SK-N-SH treated with all-trans-retinoic acid at 6 μM for 48 hours (cell line): ENCODE data around the gene DTHD1.

ENCODE experiments used
- ATAC-seq: fragments of 200-7000 bp; cut with Tn5 transposase; 3 replicates; pipeline ENCODE4 v1.9.1; 2020; ENCODE audit warnings: mild to moderate bottlenecking, moderate library complexity
- BACH2 ChIP-seq: fragments of 250-450 bp; sonication (Bioruptor Pico); IDR thresholded peaks from 2 replicates; pipeline ENCODE4 v1.9.0; 2021; ENCODE audit warnings: mild to moderate bottlenecking, borderline replicate concordance
- CSDC2 ChIP-seq: fragments of 250-450 bp; sonication (Bioruptor Pico); IDR thresholded peaks from 2 replicates; pipeline ENCODE4 v1.5.0; 2020; ENCODE audit warnings: mild to moderate bottlenecking, moderate library complexity
- GLIS3 ChIP-seq: fragments of 250-450 bp; sonication (Bioruptor Pico); IDR thresholded peaks from 2 replicates; pipeline ENCODE4 v1.5.0; 2020; ENCODE audit warnings: mild to moderate bottlenecking, moderate library complexity
- ISL1 ChIP-seq: fragments of 250-450 bp; sonication (Bioruptor Pico); IDR thresholded peaks from 2 replicates; pipeline ENCODE4 v2.1.2; 2022; ENCODE audit warnings: mild to moderate bottlenecking, moderate library complexity
- OSR1 ChIP-seq: fragments of 250-450 bp; sonication (Bioruptor Pico); IDR thresholded peaks from 2 replicates; pipeline ENCODE4 v1.8.0; 2022; ENCODE audit warnings: moderate library complexity, mild to moderate bottlenecking, inconsistent platforms
- POU6F1 ChIP-seq: fragments of 250-450 bp; sonication (Bioruptor Pico); IDR thresholded peaks from 2 replicates; pipeline ENCODE4 v1.8.0; 2021; ENCODE audit warnings: low read depth, mild to moderate bottlenecking, moderate library complexity, borderline replicate concordance
- PPARA ChIP-seq: fragments of 250-450 bp; sonication (Bioruptor Pico); IDR thresholded peaks from 2 replicates; pipeline ENCODE4 v1.5.0; 2020; ENCODE audit warnings: mild to moderate bottlenecking, borderline replicate concordance
- RARB ChIP-seq: fragments of 250-450 bp; sonication (Bioruptor Pico); IDR thresholded peaks from 2 replicates; pipeline ENCODE4 v1.8.0; 2021; ENCODE audit warnings: mild to moderate bottlenecking, moderate library complexity
- SNAI2 ChIP-seq: fragments of 250-450 bp; sonication (Bioruptor Pico); IDR thresholded peaks from 2 replicates; pipeline ENCODE4 v1.5.0; 2020; ENCODE audit warnings: mild to moderate bottlenecking, moderate library complexity
- TCF4 ChIP-seq: fragments of 250-450 bp; sonication (Bioruptor Pico); IDR thresholded peaks from 2 replicates; pipeline ENCODE4 v1.8.0; 2021; ENCODE audit warnings: mild to moderate bottlenecking, moderate library complexity, borderline replicate concordance
- TOX ChIP-seq: fragments of 250-450 bp; sonication (Bioruptor Pico); IDR thresholded peaks from 2 replicates; pipeline ENCODE4 v1.8.0; 2021; ENCODE audit warnings: mild to moderate bottlenecking, moderate library complexity, borderline replicate concordance
- TSHZ2 ChIP-seq: fragments of 250-450 bp; sonication (Bioruptor Pico); IDR thresholded peaks from 2 replicates; pipeline ENCODE4 v1.5.0; 2020; ENCODE audit warnings: mild to moderate bottlenecking, moderate library complexity
- ZC3H10 ChIP-seq: fragments of 250-450 bp; sonication (Bioruptor Pico); IDR thresholded peaks from 2 replicates; pipeline ENCODE4 v1.5.1; 2021; ENCODE audit warnings: mild to moderate bottlenecking, moderate library complexity
- ZFP30 ChIP-seq: fragments of 450-650 bp; formaldehyde crosslinking; IDR thresholded peaks from 2 replicates; pipeline ENCODE4 v1.5.0; 2022; ENCODE audit warnings: mild to moderate bottlenecking, moderate library complexity
- ZNF565 ChIP-seq: fragments of 450-650 bp; formaldehyde crosslinking; conservative IDR thresholded peaks from 2 replicates; pipeline ENCODE4 v1.5.0; 2020; ENCODE audit warnings: low read depth, mild to moderate bottlenecking, moderate library complexity
- ZNF70 ChIP-seq: fragments of 450-650 bp; formaldehyde crosslinking; IDR thresholded peaks from 2 replicates; pipeline ENCODE4 v1.5.0; 2020; ENCODE audit warnings: mild to moderate bottlenecking, moderate library complexity
- ZNF8 ChIP-seq: fragments of 450-650 bp; formaldehyde crosslinking; IDR thresholded peaks from 2 replicates; pipeline ENCODE4 v1.5.0; 2020; ENCODE audit warnings: mild to moderate bottlenecking, moderate library complexity
- TF ChIP-seq, protein P1 (sequence below): fragments of 250-450 bp; sonication (Bioruptor Pico); IDR thresholded peaks from 2 replicates; pipeline ENCODE4 v1.5.1; 2020; ENCODE audit warnings: low read depth, mild to moderate bottlenecking, moderate library complexity

The DTHD1 gene

DNA sequence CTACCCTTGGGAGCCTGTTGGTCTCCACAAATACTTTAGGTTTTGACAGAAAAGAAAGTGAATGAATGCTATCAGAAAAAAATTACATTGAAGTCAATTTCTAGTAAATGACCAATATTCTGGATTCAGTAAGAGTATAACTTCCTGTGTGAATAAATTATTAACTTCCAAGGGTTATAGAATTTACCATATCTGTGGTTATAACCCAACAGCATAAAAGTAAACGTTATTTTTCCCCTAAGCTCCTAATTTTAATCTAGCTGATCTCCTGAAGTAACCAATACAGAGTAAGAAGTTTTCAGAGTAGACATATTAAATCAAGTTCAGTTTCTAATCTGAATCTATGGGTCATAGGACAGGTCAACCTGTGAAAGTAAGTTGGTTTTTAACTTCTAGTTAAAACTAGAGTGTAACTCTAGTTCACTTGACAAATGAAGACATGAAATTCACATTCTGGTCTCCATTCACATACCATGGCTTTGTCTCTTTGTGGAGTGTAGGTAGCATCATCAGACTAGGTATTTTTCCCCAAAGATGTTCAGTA is 22.8 kb downstream of the DTHD1 start:
- no peak for TF ChIP-seq ZFP30 (CRISPR knock-in tag)
- TF ChIP-seq, all 23 proteins: peak for 0
- ATAC-seq: no peak

DNA sequence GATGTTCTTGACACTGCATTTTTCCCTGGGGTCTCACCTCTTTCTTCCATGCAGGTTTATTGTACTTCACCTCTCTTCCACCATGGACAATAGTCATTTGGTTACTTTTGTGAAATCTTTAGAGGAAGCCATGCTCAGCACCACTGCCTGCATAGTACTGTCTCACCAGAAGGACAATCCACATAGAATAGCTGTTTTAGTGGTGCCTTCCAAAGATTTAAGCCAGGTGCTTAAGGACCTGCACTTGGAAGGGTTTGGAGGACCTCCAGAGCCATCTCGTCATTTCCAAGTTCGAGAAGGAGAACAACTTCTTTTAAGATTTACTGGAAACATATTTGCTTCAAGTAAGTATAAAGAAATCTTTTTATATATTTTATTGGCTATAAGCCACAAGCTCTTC is 26.7 kb downstream of the DTHD1 start:
- ATAC-seq: no peak
- TF ChIP-seq POU6F1 (CRISPR knock-in tag) (no peak), ZFP30 (CRISPR knock-in tag) (no peak), OSR1 (CRISPR knock-in tag) (no peak), ZC3H10 (CRISPR knock-in tag) (no peak), TCF4 (CRISPR knock-in tag) (no peak), SNAI2 (CRISPR knock-in tag) (no peak), TSHZ2 (CRISPR knock-in tag) (no peak), BACH2 (CRISPR knock-in tag) (no peak), PPARA (CRISPR knock-in tag) (no peak), CSDC2 (CRISPR knock-in tag) (no peak), ZNF565 (no peak), ZNF8 (CRISPR knock-in tag) (no peak), TOX (no peak)
- TF ChIP-seq, protein P1, sequence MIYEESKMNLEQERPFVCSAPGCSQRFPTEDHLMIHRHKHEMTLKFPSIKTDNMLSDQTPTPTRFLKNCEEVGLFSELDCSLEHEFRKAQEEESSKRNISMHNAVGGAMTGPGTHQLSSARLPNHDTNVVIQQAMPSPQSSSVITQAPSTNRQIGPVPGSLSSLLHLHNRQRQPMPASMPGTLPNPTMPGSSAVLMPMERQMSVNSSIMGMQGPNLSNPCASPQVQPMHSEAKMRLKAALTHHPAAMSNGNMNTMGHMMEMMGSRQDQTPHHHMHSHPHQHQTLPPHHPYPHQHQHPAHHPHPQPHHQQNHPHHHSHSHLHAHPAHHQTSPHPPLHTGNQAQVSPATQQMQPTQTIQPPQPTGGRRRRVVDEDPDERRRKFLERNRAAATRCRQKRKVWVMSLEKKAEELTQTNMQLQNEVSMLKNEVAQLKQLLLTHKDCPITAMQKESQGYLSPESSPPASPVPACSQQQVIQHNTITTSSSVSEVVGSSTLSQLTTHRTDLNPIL (CRISPR knock-in tag): no peak

- ATAC-seq: no peak
- TF ChIP-seq ZNF70 (no peak), PPARA (CRISPR knock-in tag) (no peak), POU6F1 (CRISPR knock-in tag) (no peak), ZNF8 (CRISPR knock-in tag) (no peak), GLIS3 (CRISPR knock-in tag) (no peak), TCF4 (CRISPR knock-in tag) (no peak)
- TF ChIP-seq, protein P1 (CRISPR knock-in tag): no peak
These were observed 28.8 kb downstream of the DTHD1 start for GRCh38 chr4:36310216-36310615.

DNA sequence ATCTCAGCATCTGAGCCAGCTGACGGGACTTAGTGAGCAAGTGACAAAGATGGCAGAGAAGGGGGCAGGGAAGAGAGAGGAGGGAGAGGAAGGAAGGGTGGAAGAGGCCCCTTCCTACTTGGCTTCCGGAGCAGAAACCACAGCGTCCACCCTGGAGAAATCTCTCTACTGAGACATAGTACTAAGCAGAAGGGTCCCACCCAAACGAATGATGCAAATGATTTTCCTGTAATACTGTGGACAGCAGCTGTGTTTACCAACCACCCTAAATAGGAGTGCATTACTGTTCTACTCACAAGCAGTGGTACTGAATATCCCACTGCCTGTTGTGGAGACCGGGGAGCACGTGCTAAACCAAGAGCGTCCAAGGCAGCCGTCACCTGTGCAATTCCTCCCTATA is 29.4 kb downstream of the DTHD1 start:
- no peak for TF ChIP-seq TSHZ2 (CRISPR knock-in tag)
- TF ChIP-seq BACH2 (CRISPR knock-in tag): no peak
- TF ChIP-seq TCF4 (CRISPR knock-in tag): no peak
- no peak for TF ChIP-seq ISL1 (CRISPR knock-in tag)
- TF ChIP-seq ZC3H10 (CRISPR knock-in tag): no peak
- TF ChIP-seq ZNF565: no peak
- TF ChIP-seq PPARA (CRISPR knock-in tag): no peak
- TF ChIP-seq RARB: no peak
- no peak for TF ChIP-seq ZFP30 (CRISPR knock-in tag)
- no peak for TF ChIP-seq CSDC2 (CRISPR knock-in tag)
- no peak for TF ChIP-seq GLIS3 (CRISPR knock-in tag)
- TF ChIP-seq, protein P1 (CRISPR knock-in tag): no peak
- no peak for TF ChIP-seq ZNF70
- no peak for TF ChIP-seq POU6F1 (CRISPR knock-in tag)
- no peak for ATAC-seq
